Posterior cingulate gyrus (tissue), 11 donors: Measurements from ENCODE around the gene FAM131C.
A peak's percentile ranks its signal among the peaks of the same experiment; 100 is the strongest.

ENCODE experiments used
- DNase-seq, 10 donors: peaks; one replicate each; pipeline versions ENCODE4 v3.0.0 to v3.0.0-alpha.2; 2020 to 2021; ENCODE audit warnings: mixed read lengths in 3 of 10
- intact Hi-C: fragments of 100-400 bp; cut with DNase I; formaldehyde crosslinking; loops from one replicate; pipeline ENCODE4 v1.15.1; 2023

FAM131C gene

DNA sequence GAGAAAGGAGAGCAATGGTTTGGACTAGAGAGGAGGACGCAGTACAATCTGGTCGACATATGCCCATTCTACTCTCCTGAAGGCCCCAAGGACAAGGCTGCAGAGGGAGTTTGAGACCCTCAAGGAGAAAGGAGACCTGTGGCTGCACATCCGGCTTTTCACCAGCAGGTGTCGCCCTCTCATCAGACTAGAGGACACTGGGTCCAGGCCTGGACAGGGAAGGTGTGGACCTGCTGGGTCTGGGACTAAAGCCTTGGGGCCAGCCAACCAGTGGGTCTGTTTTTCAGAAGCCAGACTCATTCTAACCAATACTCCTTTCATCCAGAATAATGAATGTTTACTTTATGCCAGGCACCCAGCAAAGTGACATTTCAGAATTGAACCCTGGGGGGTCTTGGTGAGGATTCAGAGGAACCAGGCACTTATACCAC lies 64.4 kb downstream of the FAM131C start:
- intact Hi-C loops = loop anchor here (2.0 kb wide), 2 partner anchors 24 to 48 kb away; no protein-coding TSS in a partner anchor

More for the DNA sequence above, 64.4 kb downstream of the FAM131C start:
- peak; percentile 57 to 97 (median 84) for DNase-seq
